SIG-M5 treated with dmso at 0.1 percent for 504 hours (cell line): Measurements from ENCODE around the gene SPATA32.

Source experiments
- DNase-seq: peaks from one replicate; lab custom pipeline; 2025; ENCODE audit not compliant: unreplicated experiment; lab: John Stamatoyannopoulos, UW

The SPATA32 gene

GRCh38 chr17:45247429-45248131, 14.3 kb downstream of the SPATA32 start:
- DNase-seq: peak; percentile 95

DNA sequence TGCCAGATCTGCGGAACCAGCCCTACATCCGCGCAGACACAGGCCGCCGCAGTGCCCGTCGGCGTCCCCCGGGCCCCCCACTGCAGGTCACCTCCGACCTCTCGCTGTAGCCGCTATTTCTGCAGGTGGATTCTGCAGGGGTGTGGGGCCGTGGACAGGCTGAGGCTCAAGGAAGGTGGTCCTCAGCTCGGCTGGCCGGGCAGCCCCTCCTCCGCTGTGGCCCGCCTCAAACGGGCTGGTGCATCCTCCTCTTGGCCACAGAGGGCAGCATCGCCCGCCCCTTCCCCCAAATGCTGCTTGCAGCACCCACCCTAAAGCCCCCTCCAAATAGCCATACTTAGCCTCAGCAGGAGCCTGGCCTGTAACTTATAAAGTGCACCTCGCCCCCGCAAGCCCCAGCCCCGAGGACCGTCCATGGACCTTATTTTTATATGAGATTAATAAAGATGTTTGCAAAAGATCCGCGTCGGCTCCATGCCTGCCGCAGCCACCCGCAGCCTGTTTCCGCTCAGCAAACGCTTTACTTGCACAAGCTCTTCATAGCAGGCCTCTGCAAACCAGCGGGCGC, 14.9 kb downstream of the SPATA32 start:
- DNase-seq: no peak

- DNase-seq: no peak
Measured at GRCh38 chr17:45246338-45246737, 15.6 kb downstream of the SPATA32 start.

DNA sequence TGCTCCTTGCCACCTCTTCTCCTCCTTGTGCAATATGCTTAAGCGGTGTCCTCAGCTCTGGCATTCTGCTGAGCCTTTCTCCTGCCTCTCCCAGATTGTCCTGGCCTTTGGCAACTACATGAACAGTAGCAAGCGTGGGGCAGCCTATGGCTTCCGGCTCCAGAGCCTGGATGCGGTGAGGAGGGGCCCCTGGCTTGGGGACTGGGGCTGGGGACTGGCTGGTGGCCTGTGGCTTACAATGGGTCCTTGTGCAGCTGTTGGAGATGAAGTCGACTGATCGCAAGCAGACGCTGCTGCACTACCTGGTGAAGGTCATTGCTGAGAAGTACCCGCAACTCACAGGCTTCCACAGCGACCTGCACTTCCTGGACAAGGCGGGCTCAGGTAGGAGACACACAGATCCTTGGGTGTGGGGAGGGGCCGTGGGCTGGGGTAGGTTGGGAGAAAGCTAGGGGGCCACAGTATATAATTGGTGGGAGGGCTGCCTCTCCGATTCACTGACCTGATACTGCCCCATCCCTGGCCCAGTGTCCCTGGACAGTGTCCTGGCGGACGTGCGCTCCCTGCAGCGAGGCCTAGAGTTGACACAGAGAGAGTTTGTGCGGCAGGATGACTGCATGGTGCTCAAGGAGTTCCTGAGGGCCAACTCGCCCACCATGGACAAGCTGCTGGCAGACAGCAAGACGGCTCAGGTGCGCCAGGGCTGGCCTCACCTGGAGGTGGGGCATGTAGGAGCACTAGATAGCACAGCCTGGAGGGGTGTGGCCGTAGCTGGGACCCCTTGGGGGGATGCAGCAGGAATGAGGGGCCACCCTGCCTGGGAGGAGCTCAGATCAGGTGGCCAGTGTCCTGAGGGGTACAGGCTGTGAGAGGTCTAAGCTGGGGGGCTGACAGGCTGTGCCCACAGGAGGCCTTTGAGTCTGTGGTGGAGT, 16.9 kb downstream of the SPATA32 start:
- DNase-seq: no peak

DNA sequence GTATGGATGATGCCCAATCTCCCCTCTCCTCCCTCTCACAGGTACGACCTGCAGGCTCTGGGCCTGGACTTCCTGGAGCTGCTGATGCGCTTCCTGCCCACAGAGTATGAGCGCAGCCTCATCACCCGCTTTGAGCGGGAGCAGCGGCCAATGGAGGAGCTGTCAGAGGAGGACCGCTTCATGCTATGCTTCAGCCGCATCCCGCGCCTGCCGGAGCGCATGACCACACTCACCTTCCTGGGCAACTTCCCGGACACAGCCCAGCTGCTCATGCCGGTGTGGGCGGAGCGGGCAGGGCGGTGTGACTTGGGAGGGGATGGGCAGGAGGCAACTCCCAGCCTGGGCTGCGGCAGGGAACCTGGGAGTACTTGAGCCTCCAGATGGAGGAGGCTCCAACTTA, 18.1 kb downstream of the SPATA32 start:
- DNase-seq: no peak

GRCh38 chr17:45242029-45242414, 19.9 kb downstream of the SPATA32 start:
- no peak for DNase-seq

GRCh38 chr17:45241328-45242028, 20.4 kb downstream of the SPATA32 start:
- no peak for DNase-seq

GRCh38 chr17:45240905-45241327, 21.0 kb downstream of the SPATA32 start:
- DNase-seq: no peak

DNA sequence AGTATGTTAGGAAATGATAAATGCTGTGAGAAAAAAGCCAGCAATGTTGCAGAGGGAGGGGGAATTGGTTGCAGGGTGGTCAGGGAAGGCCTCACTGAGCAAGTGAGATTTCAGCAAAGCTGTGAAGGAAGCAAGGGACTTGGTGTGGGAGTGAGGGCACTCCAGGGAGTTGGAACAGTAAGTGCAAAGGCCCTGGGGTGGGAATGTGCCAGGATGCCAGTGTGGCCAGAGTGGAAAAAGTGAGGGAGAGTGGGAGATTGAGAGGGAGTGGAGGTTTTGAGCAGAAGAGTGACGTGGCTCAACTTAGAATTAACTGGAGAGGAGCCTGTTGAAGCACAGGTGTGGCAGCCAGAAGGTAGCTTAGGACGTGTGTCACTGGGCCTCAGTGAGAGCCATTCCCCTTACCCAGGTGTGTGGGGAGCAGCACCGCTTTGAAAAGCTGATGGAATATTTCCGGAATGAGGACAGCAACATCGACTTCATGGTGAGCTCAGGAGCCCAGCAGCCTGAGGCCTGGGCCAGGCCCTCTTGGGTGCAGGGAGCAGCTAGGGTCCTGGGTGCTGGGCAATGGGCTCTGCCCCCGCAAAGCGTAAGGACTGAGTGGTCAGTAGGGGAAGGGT, 23.6 kb downstream of the SPATA32 start:
- no peak for DNase-seq

- DNase-seq: no peak
Measured at GRCh38 chr17:45237686-45238085, 24.2 kb downstream of the SPATA32 start.

- no peak for DNase-seq
Measured at GRCh38 chr17:45236282-45236606, 25.6 kb downstream of the SPATA32 start.

- DNase-seq: peak; percentile 52
Measured at GRCh38 chr17:45235416-45236281, 26.2 kb downstream of the SPATA32 start.

GRCh38 chr17:45234641-45235415, 27.1 kb downstream of the SPATA32 start:
- DNase-seq: no peak

- DNase-seq: no peak
Measured at GRCh38 chr17:45233423-45233924, 28.4 kb downstream of the SPATA32 start.

GRCh38 chr17:45232514-45233422, 29.1 kb downstream of the SPATA32 start:
- no peak for DNase-seq

DNA sequence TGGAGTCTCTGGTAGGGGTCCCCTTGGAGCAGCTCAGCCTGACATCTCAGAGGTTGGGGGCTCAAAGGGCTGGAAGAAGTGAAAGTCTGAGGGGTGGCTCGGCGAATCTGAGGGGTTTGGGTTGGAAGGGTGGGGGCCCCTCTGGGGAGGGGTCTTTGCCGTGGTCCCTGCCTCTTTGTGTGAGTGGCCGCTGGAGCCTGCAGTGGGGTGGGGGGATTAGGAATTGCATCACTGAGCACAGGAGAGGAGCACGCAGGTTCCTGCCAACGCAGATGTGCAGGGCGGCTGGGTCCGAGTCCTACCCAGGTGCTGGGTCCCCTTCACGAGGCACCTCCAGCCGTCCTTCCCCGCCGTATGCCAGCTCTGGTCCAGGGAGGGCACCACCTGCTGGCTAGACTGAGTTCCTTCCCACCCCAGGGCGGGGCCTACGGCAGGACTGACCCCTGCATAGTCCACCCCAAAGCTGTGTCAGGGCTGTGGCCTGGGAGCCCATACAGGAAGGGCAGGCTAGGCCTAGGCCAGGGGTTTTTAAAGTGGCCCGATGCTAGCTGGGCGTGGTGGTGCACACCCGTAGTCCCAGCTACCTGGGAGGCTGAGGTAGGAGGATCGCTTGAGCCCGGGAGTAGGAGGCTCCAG, 30.3 kb downstream of the SPATA32 start:
- no peak for DNase-seq

- DNase-seq: no peak
Measured at GRCh38 chr17:45230787-45231480, 31.0 kb downstream of the SPATA32 start.
